HG02938 (cell line): ENCODE measurements around the gene ORAI2.

Experiments
- ATAC-seq: cut with Tn5 transposase; IDR thresholded peaks from one replicate; pipeline ENCODE4 v1.9.1; 2021; ENCODE audit warnings: mild to moderate bottlenecking, moderate library complexity; ENCODE audit not compliant: unreplicated experiment

The ORAI2 gene

GRCh38 chr7:102413611-102414010 is 19.8 kb upstream of the ORAI2 start:
- ATAC-seq = no peak

DNA sequence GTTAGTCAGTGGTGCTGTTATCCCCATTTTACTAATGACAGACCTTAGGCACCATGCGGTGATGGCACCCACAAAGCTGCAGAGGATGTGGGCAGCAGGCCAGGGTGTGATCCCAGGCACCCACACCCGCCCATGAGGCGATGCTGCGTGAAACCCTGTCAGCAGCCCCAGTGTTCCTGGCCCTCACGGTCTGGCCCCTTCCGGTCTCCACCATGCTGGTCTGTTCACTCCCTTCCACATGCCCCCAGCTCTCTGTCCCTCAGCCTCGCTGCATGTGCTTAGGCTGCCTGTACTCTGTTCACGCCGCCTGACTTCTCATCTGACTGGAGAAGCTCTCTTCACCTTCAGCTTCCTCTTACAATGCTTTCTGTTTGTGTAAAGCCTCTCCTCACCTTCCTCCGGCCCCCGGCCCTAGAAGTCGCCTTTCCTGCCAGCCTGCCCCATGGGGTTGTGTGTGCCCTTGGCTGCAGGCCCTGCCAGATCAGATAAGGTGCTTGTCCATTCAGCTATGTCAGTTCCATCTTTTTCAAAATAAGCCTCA is 17.6 kb upstream of the ORAI2 start:
- no peak for ATAC-seq

- ATAC-seq = no peak
These were observed 17.0 kb upstream of the ORAI2 start for GRCh38 chr7:102416406-102416805.

- ATAC-seq = no peak
These were observed 16.3 kb upstream of the ORAI2 start for GRCh38 chr7:102417105-102417504.

- ATAC-seq = no peak
These were observed 14.8 kb upstream of the ORAI2 start for GRCh38 chr7:102418592-102418991.

DNA sequence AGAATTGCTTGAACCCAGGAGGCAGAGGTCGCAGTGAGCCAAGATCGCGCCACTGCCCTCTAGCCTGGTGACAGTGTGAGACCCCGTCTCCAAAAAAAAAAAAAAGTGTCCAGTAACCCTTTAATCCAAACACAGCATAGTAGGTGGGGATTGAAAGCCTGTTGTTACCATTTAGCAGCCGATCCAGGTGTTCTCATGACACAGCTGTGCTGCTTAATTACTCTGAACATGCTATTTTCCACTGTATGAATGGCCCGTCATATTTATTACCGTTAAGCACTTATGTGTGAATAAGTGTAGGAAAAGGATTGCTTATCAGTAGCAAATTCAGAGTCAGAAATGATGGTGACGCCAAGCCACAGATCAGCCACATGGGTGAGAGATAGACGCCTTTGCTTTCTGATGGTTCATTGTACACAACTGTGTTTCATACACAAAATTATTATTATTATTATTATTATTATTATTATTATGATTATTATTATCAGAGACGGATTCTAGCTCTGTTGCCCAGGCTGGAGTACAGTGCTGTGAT is 11.6 kb upstream of the ORAI2 start:
- no peak for ATAC-seq

DNA sequence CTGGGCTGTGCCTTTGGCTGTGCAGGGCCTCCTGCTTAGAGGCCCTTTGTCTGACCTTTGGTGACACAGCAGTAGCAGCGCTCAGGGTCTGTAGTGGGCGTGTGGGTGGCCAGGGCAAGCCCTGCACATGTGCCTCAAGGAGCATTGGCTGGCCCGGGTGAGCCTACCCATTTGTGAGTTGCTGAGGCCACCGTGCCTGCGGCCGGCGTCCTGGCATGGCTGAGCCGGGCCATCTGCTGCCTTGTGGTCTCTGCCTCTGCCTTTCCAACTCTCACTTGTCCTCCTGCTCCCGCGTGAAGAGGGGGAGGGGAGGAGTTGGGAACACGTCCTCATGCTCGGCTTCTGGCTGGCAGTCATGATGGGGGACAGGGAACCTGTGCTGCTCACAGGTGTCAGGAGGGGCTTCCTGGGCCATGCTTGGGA is 9.2 kb upstream of the ORAI2 start:
- ATAC-seq = no peak

DNA sequence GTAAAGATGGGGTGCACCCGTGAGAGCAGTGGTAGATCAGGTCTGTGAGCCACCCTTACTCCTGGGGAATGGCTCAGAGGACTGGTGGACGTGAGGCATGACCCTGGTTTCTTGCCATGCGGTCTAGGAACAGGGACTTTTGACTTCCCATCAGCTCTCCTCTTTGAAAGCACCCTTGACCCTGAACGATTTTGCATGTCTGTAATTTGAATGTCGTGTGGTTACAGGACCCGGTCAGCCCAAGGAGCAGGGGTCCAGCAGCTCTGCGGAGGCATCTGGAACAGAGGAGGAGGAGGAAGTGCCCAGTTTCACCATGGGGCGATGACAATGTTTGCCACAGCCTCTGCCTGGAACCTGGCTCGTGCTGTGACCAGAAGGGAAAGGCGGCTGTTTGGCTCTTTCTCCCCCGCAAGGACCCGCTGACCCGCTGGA is 8.6 kb upstream of the ORAI2 start:
- no peak for ATAC-seq

DNA sequence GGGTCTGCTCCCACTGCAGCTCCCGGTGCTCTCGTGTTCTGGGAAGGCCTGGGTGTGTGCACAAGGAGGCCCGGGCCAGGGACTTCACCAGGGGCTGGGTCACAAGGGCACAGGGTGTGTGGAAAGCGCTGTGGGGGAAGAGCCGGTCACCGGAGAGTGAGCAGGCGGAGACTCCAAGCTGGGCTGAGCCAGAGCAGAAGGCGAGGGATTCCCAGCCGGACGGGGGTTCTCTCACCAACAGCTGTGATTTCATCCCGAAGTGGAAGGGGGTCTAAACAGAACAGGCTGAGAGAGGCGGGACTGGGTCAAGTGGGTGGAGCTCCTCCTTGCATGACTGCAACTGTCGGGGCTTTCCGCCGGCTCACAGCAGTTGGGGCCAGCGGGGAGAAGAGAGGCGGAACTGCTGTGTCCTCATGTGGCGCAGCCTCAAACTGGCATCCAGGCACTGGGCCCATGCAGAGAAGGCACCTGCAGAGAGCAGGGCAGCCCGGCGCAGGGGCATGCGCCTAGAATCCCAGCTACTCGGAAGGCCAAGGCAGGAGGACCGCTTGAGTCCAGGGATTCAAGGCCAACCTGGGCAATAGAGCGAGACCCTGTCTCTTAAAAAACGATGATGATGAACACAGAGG is 7.6 kb upstream of the ORAI2 start:
- ATAC-seq = peak; percentile 59

- peak; percentile 52 for ATAC-seq
These were observed 6.9 kb upstream of the ORAI2 start for GRCh38 chr7:102426268-102427018.

DNA sequence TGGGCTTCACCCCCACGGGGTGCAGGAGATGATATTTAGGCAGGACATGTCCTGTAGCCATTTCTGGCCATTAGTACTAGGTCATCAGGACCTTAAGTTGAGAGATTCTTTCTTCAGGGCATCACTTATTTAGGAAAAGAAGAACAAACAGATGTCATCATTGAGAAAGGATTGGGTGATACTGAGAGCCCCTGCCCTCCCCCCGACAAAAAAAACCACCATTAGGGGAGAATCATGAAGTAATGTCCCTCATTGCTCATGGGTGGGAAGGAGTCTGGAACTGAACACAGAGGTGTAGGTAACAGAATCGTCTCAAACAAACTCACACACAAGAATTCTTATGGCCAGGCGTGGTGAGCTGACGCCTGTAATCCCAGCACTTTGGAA is 6.4 kb upstream of the ORAI2 start:
- ATAC-seq = no peak

- ATAC-seq = no peak
These were observed 4.1 kb upstream of the ORAI2 start for GRCh38 chr7:102429141-102429899.

DNA sequence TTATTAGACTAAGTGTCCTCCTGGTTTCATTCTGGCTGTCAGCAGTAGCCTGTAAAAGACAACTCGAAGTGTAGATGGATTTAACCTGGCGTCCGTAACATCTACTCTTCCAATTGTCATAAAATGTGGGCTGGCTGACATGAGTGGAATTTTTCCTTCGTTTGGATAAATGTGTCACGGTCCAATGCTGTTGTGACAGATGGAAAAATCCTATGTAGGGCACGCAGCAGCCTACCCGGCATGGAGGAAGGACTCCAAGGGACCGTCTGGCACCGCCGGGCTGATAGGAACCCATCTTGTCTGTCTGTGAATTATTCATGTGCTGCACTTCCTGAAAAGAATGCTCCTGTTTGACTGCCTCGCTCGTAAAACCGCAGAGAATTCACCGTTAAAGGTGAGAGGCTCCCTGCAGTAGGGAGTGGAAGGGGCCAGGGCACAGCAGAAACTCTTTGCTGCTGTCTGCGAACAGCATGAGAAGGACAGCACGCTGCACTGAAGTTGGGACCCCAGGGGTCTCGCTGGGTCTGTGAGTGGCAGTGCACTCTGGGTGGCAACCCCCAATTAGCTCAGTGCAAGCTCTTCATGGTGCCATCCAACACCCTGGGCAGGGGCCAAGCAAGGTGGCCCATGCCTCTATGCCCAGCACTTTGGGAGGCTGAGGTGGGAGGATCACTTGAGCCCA is 1.6 kb upstream of the ORAI2 start:
- no peak for ATAC-seq

- ATAC-seq = no peak
These were observed 745 bp upstream of the ORAI2 start for GRCh38 chr7:102432442-102433218.

- no peak for ATAC-seq
These were observed 688 bp downstream of the ORAI2 start for GRCh38 chr7:102434039-102434486.

DNA sequence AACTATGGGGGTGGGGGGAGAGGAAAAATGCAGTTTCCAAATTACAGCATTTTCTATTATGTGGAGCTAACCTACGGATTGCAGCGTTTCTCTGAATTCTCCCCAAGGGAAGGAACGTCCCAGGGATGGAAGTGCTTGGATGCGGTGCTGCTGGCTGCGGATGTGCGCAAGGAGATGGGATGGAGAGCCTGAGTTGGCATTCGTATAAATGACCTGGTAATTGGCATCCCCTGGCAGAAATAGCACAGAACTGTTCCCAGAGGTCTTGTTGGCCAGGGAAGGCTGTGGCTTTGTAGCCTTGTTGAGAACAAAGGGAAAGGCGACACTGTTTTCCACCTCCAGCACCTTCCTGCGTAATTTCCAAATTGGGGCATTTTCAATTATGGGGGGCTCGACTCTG is 2.7 kb downstream of the ORAI2 start:
- no peak for ATAC-seq

GRCh38 chr7:102439963-102440795 is 6.8 kb downstream of the ORAI2 start:
- ATAC-seq = no peak

DNA sequence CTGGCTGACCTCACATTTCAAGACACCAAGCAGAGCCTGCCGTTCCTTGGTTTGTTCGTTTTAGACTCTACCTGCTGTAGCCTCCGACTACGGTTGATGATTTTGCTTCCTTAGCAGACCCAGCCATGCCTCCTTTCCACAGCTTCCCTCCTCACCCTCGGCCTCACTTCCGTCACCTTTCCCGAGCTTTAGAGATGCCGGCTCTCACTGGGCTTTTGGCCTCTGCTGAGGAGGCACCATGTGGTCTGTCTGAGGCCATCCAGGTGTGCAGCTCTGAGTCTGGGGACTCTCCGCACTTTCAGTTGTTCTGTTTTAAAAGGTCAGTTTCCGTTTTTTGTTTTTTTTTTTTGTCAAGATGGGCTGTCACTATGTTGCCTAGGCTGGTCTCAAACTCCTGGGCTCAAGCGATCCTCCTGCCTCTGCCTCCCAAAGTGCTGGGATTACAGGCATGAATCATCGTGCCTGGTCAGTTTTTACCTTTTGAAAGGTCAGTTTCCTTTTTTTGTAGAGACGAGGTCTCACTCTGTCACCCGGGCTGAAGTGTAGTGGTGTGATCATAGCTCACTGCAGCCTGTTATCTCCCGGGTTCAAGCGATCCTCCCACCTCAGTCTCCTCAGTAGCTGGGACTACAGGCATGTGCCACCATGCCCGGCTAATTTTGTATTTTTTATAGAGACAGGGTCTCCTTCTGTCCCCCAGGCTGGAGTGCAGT is 11.7 kb downstream of the ORAI2 start:
- ATAC-seq = peak; percentile 42
